HG02970 (cell line): Measurements from ENCODE around the gene CCDC30.
"Not testable (repeated sequence)": the region's sequence is repeated elsewhere in the genome, so short reads cannot be mapped to it uniquely, and the experiment has no call there.

Source experiments
- ATAC-seq: cut with Tn5 transposase; IDR thresholded peaks from one replicate; pipeline ENCODE4 v1.9.1; 2021; ENCODE audit warnings: mild to moderate bottlenecking, moderate library complexity, moderate number of reproducible peaks; ENCODE audit not compliant: unreplicated experiment, low FRiP score

Gene CCDC30

GRCh38 chr1:42449256-42449655, 13.8 kb upstream of the CCDC30 start:
- no peak for ATAC-seq

- no peak for ATAC-seq
Measured at GRCh38 chr1:42450061-42450460, 13.0 kb upstream of the CCDC30 start.

- ATAC-seq, result no peak
Measured at GRCh38 chr1:42453386-42453785, 9.7 kb upstream of the CCDC30 start.

- ATAC-seq, result no peak
Measured at GRCh38 chr1:42454403-42454802, 8.7 kb upstream of the CCDC30 start.

GRCh38 chr1:42456010-42456753, 6.9 kb upstream of the CCDC30 start, which contains the start of the genes PPCS and ZMYND12:
PPCS (plus strand) TSS chr1:42456543; CDS start chr1:42456566, 23 bp downstream.
ZMYND12 (minus strand) TSS chr1:42456022; CDS start chr1:42455997, 25 bp downstream.
- ATAC-seq, result peak; percentile 78

GRCh38 chr1:42456754-42457089, 6.4 kb upstream of the CCDC30 start:
- peak; percentile 45 for ATAC-seq

- no peak for ATAC-seq
Measured at GRCh38 chr1:42461196-42461595, 1.9 kb upstream of the CCDC30 start.

GRCh38 chr1:42463921-42464320, 835 bp downstream of the CCDC30 start:
- no peak for ATAC-seq

- no peak for ATAC-seq
Measured at GRCh38 chr1:42466030-42466429, 2.9 kb downstream of the CCDC30 start.

GRCh38 chr1:42469727-42470126, 6.6 kb downstream of the CCDC30 start:
- ATAC-seq, result no peak

- ATAC-seq, result no peak
Measured at GRCh38 chr1:42476605-42477004, 13.5 kb downstream of the CCDC30 start.

GRCh38 chr1:42477354-42477753, 14.3 kb downstream of the CCDC30 start:
- not testable (repeated sequence) for ATAC-seq

- ATAC-seq, result no peak
Measured at GRCh38 chr1:42477775-42478174, 14.7 kb downstream of the CCDC30 start.

GRCh38 chr1:42479621-42480020, 16.5 kb downstream of the CCDC30 start:
- no peak for ATAC-seq

GRCh38 chr1:42480921-42481320, 17.8 kb downstream of the CCDC30 start:
- no peak for ATAC-seq

GRCh38 chr1:42482635-42483153, 19.6 kb downstream of the CCDC30 start:
- ATAC-seq, result no peak

GRCh38 chr1:42484382-42484781, 21.3 kb downstream of the CCDC30 start:
- ATAC-seq, result no peak

- ATAC-seq, result no peak
Measured at GRCh38 chr1:42490237-42490636, 27.2 kb downstream of the CCDC30 start.

GRCh38 chr1:42502031-42502430, 38.9 kb downstream of the CCDC30 start:
- not testable (repeated sequence) for ATAC-seq

GRCh38 chr1:42504535-42505128, 41.5 kb downstream of the CCDC30 start:
- no peak for ATAC-seq

- no peak for ATAC-seq
Measured at GRCh38 chr1:42506576-42506975, 43.5 kb downstream of the CCDC30 start.
